Endodermal cell (in vitro differentiated cells): Measurements from ENCODE around the gene IL17RA. TPM values are rescaled to one million over a fixed set of nuclear protein-coding genes. Genes with fewer than 3 reads are reported as not detected.

Experiments used
- DNase-seq: peaks from one replicate; pipeline ENCODE4 v3.0.0-alpha.2; 2017
- H3K27ac ChIP-seq: 2 replicates; pipeline ENCODE4 v1.5.1; 2013; ENCODE audit warnings: mild to moderate bottlenecking, low read depth, low read length, moderate library complexity
- H3K27me3 ChIP-seq: 2 replicates; pipeline ENCODE4 v1.6.1; 2013; ENCODE audit warnings: mild to moderate bottlenecking, low read length, moderate library complexity; ENCODE audit not compliant: insufficient read depth, control insufficient read depth, poor library complexity, severe bottlenecking
- H3K36me3 ChIP-seq: 2 replicates; pipeline ENCODE4 v1.7.0; 2013; ENCODE audit warnings: mild to moderate bottlenecking, low read length, moderate library complexity; ENCODE audit not compliant: control insufficient read depth, insufficient read depth
- H3K4me1 ChIP-seq: one replicate; pipeline ENCODE4 v1.7.0; 2013; ENCODE audit warnings: low read length; ENCODE audit not compliant: control insufficient read depth, insufficient read depth
- H3K4me3 ChIP-seq: 2 replicates; pipeline ENCODE4 v1.5.1; 2013; ENCODE audit warnings: mild to moderate bottlenecking, low read length, moderate library complexity
- H3K9ac ChIP-seq: 2 replicates; pipeline ENCODE4 v1.6.1; 2013; ENCODE audit warnings: mild to moderate bottlenecking, low read length, moderate library complexity; ENCODE audit not compliant: poor library complexity, severe bottlenecking; ENCODE audit errors: extremely low read depth
- H3K9me3 ChIP-seq: 2 replicates; pipeline ENCODE4 v1.6.1; 2013; ENCODE audit warnings: mild to moderate bottlenecking, low read length, moderate library complexity; ENCODE audit not compliant: control insufficient read depth
- H3K27ac Mint-ChIP-seq: 2 replicates; pipeline ENCODE4 v1.8.0; 2020; ENCODE audit warnings: mixed read lengths
- H3K27me3 Mint-ChIP-seq: 2 replicates; pipeline ENCODE4 v1.8.0; 2021; ENCODE audit warnings: mild to moderate bottlenecking, mixed read lengths; ENCODE audit not compliant: insufficient read depth
- H3K36me3 Mint-ChIP-seq: 2 replicates; pipeline ENCODE4 v1.8.0; 2020; ENCODE audit warnings: low read depth, mixed read lengths
- H3K4me1 Mint-ChIP-seq: 2 replicates; pipeline ENCODE4 v1.8.0; 2020; ENCODE audit warnings: mixed read lengths
- H3K4me3 Mint-ChIP-seq: 2 replicates; pipeline ENCODE4 v1.8.0; 2020; ENCODE audit warnings: mild to moderate bottlenecking, moderate library complexity, mixed read lengths
- H3K9me3 Mint-ChIP-seq: 2 replicates; pipeline ENCODE4 v1.8.0; 2020; ENCODE audit warnings: mild to moderate bottlenecking, mixed read lengths
- CTCF ChIP-seq: fragments of 200-600 bp; sonication (generic); conservative IDR thresholded peaks from 2 replicates; pipeline ENCODE4 v1.5.0; 2021; ENCODE audit warnings: antibody characterized with exemption, mild to moderate bottlenecking
- WGBS, 2 experiments: methylation state at CpG; one replicate each; pipeline versions ENCODE4 v1.1.5 to v1.1.7; 2013; ENCODE audit warnings: missing lambda C conversion rate in 2 of 2, mixed read lengths in 1 of 2; ENCODE audit not compliant: insufficient coverage in 1 of 2, insufficient read length in 1 of 2; 5-methylcytosine and 5-hydroxymethylcytosine counted together
- total RNA-seq, 2 donors: library from RNA; stranded (reverse); fragmentation: NEBNext Ultra II Directional in 1 of 2; extraction: Animal tissue kit (Norgen Biotek cat#: 25700) in 1 of 2; gene quantifications; 2 replicates in 1 of 2; 3 replicates in 1 of 2; pipeline ENCODE4 v1.2.1, GENCODE V29; 2021

IL17RA gene
- total RNA-seq, 2 donors from 2014 or later = 14.8 to 16.0 TPM

GRCh38 chr22:17060126-17060525 lies 24.7 kb upstream of the IL17RA start:
- Histone ChIP-seq H3K36me3 (no peaks in the 10 kb centered on the region), H3K9me3 (no peaks in the 10 kb centered on the region), H3K4me1 (no peaks in the 10 kb centered on the region), H3K4me3 (no peak overlapping the region), H3K27ac (no peak overlapping the region), H3K27me3 (peaks cover 10% of the 10 kb centered on the region), H3K9ac (no peak overlapping the region)
- Mint-ChIP-seq H3K4me1 (peaks cover 9% of the 10 kb centered on the region), H3K9me3 (no peaks in the 10 kb centered on the region), H3K4me3 (no peak overlapping the region), H3K36me3 (no peaks in the 10 kb centered on the region), H3K27ac (no peak overlapping the region), H3K27me3 (peaks cover 13% of the 10 kb centered on the region)
- DNase-seq = peak; percentile 59
- 46% methylated on average over 3 of the region's 3 CpGs; no CpG with 5 or more reads in 1 of the 2 experiments for WGBS, 2 experiments
- peak; percentile 49 for TF ChIP-seq CTCF

GRCh38 chr22:17063411-17064106 lies 21.2 kb upstream of the IL17RA start:
- Mint-ChIP-seq H3K9me3 (peaks cover under 1% of the 10 kb centered on the region), H3K36me3 (no peaks in the 10 kb centered on the region), H3K4me3 (no peak overlapping the region), H3K27ac (no peak overlapping the region), H3K27me3 (peaks cover 9% of the 10 kb centered on the region), H3K4me1 (peaks cover 19% of the 10 kb centered on the region)
- no peaks in the 10 kb centered on the region for H3K4me1 ChIP-seq
- H3K36me3 ChIP-seq = no peaks in the 10 kb centered on the region
- TF ChIP-seq CTCF = no peak
- H3K4me3 ChIP-seq = no peak overlapping the region
- H3K9ac ChIP-seq = no peak overlapping the region
- H3K27ac ChIP-seq = no peak overlapping the region
- no peak for DNase-seq
- peaks cover 10% of the 10 kb centered on the region for H3K27me3 ChIP-seq
- no peaks in the 10 kb centered on the region for H3K9me3 ChIP-seq
- WGBS, 2 experiments = 88 to 89% methylated on average over 7 to 8 of the region's 8 CpGs

- peaks cover 2% of the 10 kb centered on the region for H3K9me3 Mint-ChIP-seq
- H3K27ac Mint-ChIP-seq = no peak overlapping the region
- Histone ChIP-seq H3K27me3 (peaks cover 10% of the 10 kb centered on the region), H3K4me1 (no peaks in the 10 kb centered on the region), H3K9me3 (no peaks in the 10 kb centered on the region), H3K4me3 (no peak overlapping the region), H3K36me3 (no peaks in the 10 kb centered on the region), H3K27ac (no peak overlapping the region), H3K9ac (no peak overlapping the region)
- H3K36me3 Mint-ChIP-seq = no peaks in the 10 kb centered on the region
- no peak for DNase-seq
- peaks cover 5% of the 10 kb centered on the region for H3K27me3 Mint-ChIP-seq
- WGBS, 2 experiments = 86 to 87% methylated on average over 3 to 7 of the region's 7 CpGs
- TF ChIP-seq CTCF = no peak
- H3K4me3 Mint-ChIP-seq = no peak overlapping the region
- H3K4me1 Mint-ChIP-seq = peaks cover 21% of the 10 kb centered on the region
Measured at GRCh38 chr22:17064498-17065100, 20.2 kb upstream of the IL17RA start.
